ENCODE results near the gene KRTAP10-4. TPM values are rescaled to one million over a fixed set of nuclear protein-coding genes. Genes with fewer than 3 reads are reported as not detected.
"Not testable (repeated sequence)": the region's sequence is repeated elsewhere in the genome, so short reads cannot be mapped to it uniquely, and the experiment has no call there.

The KRTAP10-4 gene
- total RNA-seq, 2 donors from 2014 or later = not detected

GRCh38 chr21:44590897-44591800 is 17.6 kb downstream of the KRTAP10-4 start:
- ATAC-seq; DNase-seq; intact Hi-C loops (cut with DNase I, micrococcal nuclease): not testable (repeated sequence)

- DNase-seq; intact Hi-C loops (cut with DNase I, micrococcal nuclease); ATAC-seq: not testable (repeated sequence)
Measured at GRCh38 chr21:44591801-44592130, 18.2 kb downstream of the KRTAP10-4 start.

GRCh38 chr21:44592446-44593311 is 19.1 kb downstream of the KRTAP10-4 start, which contains the start of gene KRTAP10-6:
KRTAP10-6 (minus strand) TSS chr21:44592505; CDS start chr21:44592484, 21 bp downstream.
- intact Hi-C loops (cut with DNase I, micrococcal nuclease) = no loop called here
- DNase-seq (no peak), ATAC-seq (no peak)

GRCh38 chr21:44593598-44594405 is 20.3 kb downstream of the KRTAP10-4 start:
- no peak for ATAC-seq

GRCh38 chr21:44594406-44594916 is 20.9 kb downstream of the KRTAP10-4 start:
- ATAC-seq (no peak), DNase-seq (no peak)
- intact Hi-C loops (cut with DNase I, micrococcal nuclease) = no loop called here

More at GRCh38 chr21:44593598-44594405, 20.3 kb downstream of the KRTAP10-4 start:
- DNase-seq = no peak
- intact Hi-C loops (cut with DNase I, micrococcal nuclease) = no loop called here

- DNase-seq (no peak), ATAC-seq (no peak)
- intact Hi-C loops (cut with DNase I, micrococcal nuclease) = no loop called here
Measured at GRCh38 chr21:44595524-44595923, 22.0 kb downstream of the KRTAP10-4 start.

GRCh38 chr21:44596068-44596725 is 22.7 kb downstream of the KRTAP10-4 start:
- ATAC-seq = no peak
- no peak for DNase-seq
- intact Hi-C loops (cut with DNase I, micrococcal nuclease) = no loop called here

GRCh38 chr21:44598061-44598460 is 24.5 kb downstream of the KRTAP10-4 start:
- ATAC-seq (no peak), DNase-seq (no peak)
- intact Hi-C loops (cut with DNase I, micrococcal nuclease) = no loop called here

GRCh38 chr21:44599264-44600029 is 25.9 kb downstream of the KRTAP10-4 start:
- intact Hi-C loops (cut with DNase I, micrococcal nuclease) = no loop called here
- no peak for ATAC-seq
- DNase-seq = no peak

- intact Hi-C loops (cut with DNase I, micrococcal nuclease); DNase-seq; ATAC-seq: not testable (repeated sequence)
Measured at GRCh38 chr21:44600118-44600978, 26.8 kb downstream of the KRTAP10-4 start, which contains the start of gene KRTAP10-7. KRTAP10-7 (plus strand) TSS chr21:44600597; CDS start chr21:44600622, 25 bp downstream.

GRCh38 chr21:44601091-44601490 is 27.6 kb downstream of the KRTAP10-4 start:
- ATAC-seq; DNase-seq; intact Hi-C loops (cut with DNase I, micrococcal nuclease): not testable (repeated sequence)

- DNase-seq = no peak
- intact Hi-C loops (cut with DNase I, micrococcal nuclease) = no loop called here
- no peak for ATAC-seq
Measured at GRCh38 chr21:44601596-44602462, 28.3 kb downstream of the KRTAP10-4 start.

- intact Hi-C loops (cut with DNase I, micrococcal nuclease) = no loop called here
- ATAC-seq (no peak), DNase-seq (no peak)
Measured at GRCh38 chr21:44602463-44602850, 28.9 kb downstream of the KRTAP10-4 start.

- intact Hi-C loops (cut with DNase I, micrococcal nuclease) = no loop called here
- DNase-seq (no peak), ATAC-seq (no peak)
Measured at GRCh38 chr21:44603109-44603875, 29.8 kb downstream of the KRTAP10-4 start.

- DNase-seq (no peak), ATAC-seq (no peak)
- intact Hi-C loops (cut with DNase I, micrococcal nuclease) = no loop called here
Measured at GRCh38 chr21:44603911-44604310, 30.4 kb downstream of the KRTAP10-4 start.

Data from left colon (tissue), 2 donors.